B cell (primary cell): Measurements from ENCODE around the gene PRSS3. TPM values are rescaled to one million over a fixed set of nuclear protein-coding genes. Genes with fewer than 3 reads are reported as not detected.
"Not testable (repeated sequence)": the region's sequence is repeated elsewhere in the genome, so short reads cannot be mapped to it uniquely, and the experiment has no call there.

Source experiments
- ATAC-seq: fragments of 200-7000 bp; cut with Tn5 transposase; one replicate; pipeline ENCODE4 v1.10.0; 2021; ENCODE audit warnings: low read depth, mild to moderate bottlenecking, moderate number of reproducible peaks, moderate library complexity
- CTCF ChIA-PET: fragments of 350-600 bp; sonication (Branson Sonifier 250); formaldehyde crosslinking; loops from one replicate; lab custom pipeline; 2021; ENCODE audit warnings: antibody characterized with exemption, inconsistent platforms; lab: Charles Lee
- POLR2A ChIA-PET: fragments of 350-600 bp; sonication (Branson Sonifier 250); formaldehyde crosslinking; loops from one replicate; lab custom pipeline; 2021; ENCODE audit warnings: antibody characterized with exemption; lab: Charles Lee
- DNase-seq: peaks from one replicate; pipeline ENCODE4 v3.0.0; 2013
- H2AFZ ChIP-seq: 2 replicates; pipeline ENCODE4 v1.6.1; 2012; ENCODE audit warnings: mild to moderate bottlenecking, low read depth, low read length; ENCODE audit not compliant: insufficient read depth, poor library complexity, severe bottlenecking
- H3K27ac ChIP-seq, 2 donors: 1 replicate in 1 of 2; 2 replicates in 1 of 2; pipeline ENCODE4 v1.5.1; 2012 to 2013; ENCODE audit warnings: low read length in 2 of 2, mild to moderate bottlenecking in 2 of 2, moderate library complexity in 1 of 2
- H3K27me3 ChIP-seq, 4 experiments: fragments of 200-600 bp in 1 of 4; sonication (generic) in 1 of 4; replicated peaks in 1 of 4; 1 replicate in 2 of 4; 2 replicates in 2 of 4; pipeline versions ENCODE4 v1.6.1 to v1.7.0; 2013 to 2016; ENCODE audit warnings: low read length in 3 of 4, mild to moderate bottlenecking in 2 of 4, mixed read lengths in 1 of 4, moderate library complexity in 1 of 4; ENCODE audit not compliant: insufficient read depth in 4 of 4, control insufficient read depth in 3 of 4; ENCODE audit errors: control extremely low read depth in 1 of 4
- H3K36me3 ChIP-seq, 2 experiments: replicated peaks in 1 of 2; 1 replicate in 1 of 2; 2 replicates in 1 of 2; pipeline versions ENCODE4 v1.6.1 to v1.7.1; 2013; ENCODE audit warnings: low read length in 1 of 2; ENCODE audit not compliant: insufficient read depth in 2 of 2, control insufficient read depth in 1 of 2; ENCODE audit errors: control extremely low read depth in 1 of 2, extremely low read depth in 1 of 2
- H3K4me1 ChIP-seq, 2 donors: fragments of 200-600 bp in 1 of 2; sonication (generic) in 1 of 2; 1 replicate in 1 of 2; 2 replicates in 1 of 2; pipeline versions ENCODE4 v1.5.1 to v1.6.1; 2013 to 2017; ENCODE audit warnings: low read length in 2 of 2; ENCODE audit not compliant: control insufficient read depth in 2 of 2, insufficient read depth in 2 of 2
- H3K4me2 ChIP-seq: replicated peaks from 2 replicates; pipeline ENCODE3; 2012; ENCODE audit warnings: mild to moderate bottlenecking, low read depth, low read length; ENCODE audit not compliant: poor library complexity, severe bottlenecking
- H3K4me3 ChIP-seq, 5 experiments: fragments of 200-600 bp in 1 of 5; sonication (generic) in 1 of 5; 1 replicate in 3 of 5; 2 replicates in 2 of 5; pipeline versions ENCODE4 v1.5.1 to v1.7.0; 2011 to 2016; ENCODE audit warnings: low read length in 4 of 5, mild to moderate bottlenecking in 4 of 5, low read depth in 2 of 5, control low read depth in 1 of 5, moderate library complexity in 1 of 5; ENCODE audit not compliant: insufficient read depth in 1 of 5; ENCODE audit errors: control extremely low read depth in 1 of 5, extremely low read depth in 1 of 5
- H3K79me2 ChIP-seq: fragments of 200-600 bp; sonication (generic); one replicate; pipeline ENCODE4 v1.6.0; 2016; ENCODE audit warnings: low read length; ENCODE audit not compliant: control insufficient read depth, insufficient read depth
- H3K9ac ChIP-seq: fragments of 200-600 bp; sonication (generic); 2 replicates; pipeline ENCODE4 v1.6.1; 2017; ENCODE audit warnings: mild to moderate bottlenecking, low read length, moderate library complexity
- H3K9me3 ChIP-seq, 3 donors: one replicate each; pipeline versions ENCODE4 v1.6.1 to v1.7.1; 2013; ENCODE audit warnings: low read length in 2 of 3; ENCODE audit not compliant: control insufficient read depth in 2 of 3, insufficient read depth in 1 of 3; ENCODE audit errors: control extremely low read depth in 1 of 3
- H4K20me1 ChIP-seq: 2 replicates; pipeline ENCODE4 v1.6.0; 2012; ENCODE audit warnings: mild to moderate bottlenecking, low read length; ENCODE audit not compliant: insufficient read depth, control insufficient read depth, poor library complexity, severe bottlenecking
- H3K27ac Mint-ChIP-seq: one replicate; pipeline ENCODE4 v1.8.0; 2021; ENCODE audit warnings: mixed read lengths
- H3K27me3 Mint-ChIP-seq: one replicate; pipeline ENCODE4 v1.8.0; 2021; ENCODE audit warnings: mixed read lengths
- H3K4me1 Mint-ChIP-seq: one replicate; pipeline ENCODE4 v1.8.0; 2021; ENCODE audit warnings: mixed read lengths
- H3K4me3 Mint-ChIP-seq: one replicate; pipeline ENCODE4 v1.8.0; 2021; ENCODE audit warnings: mixed read lengths
- H3K9me3 Mint-ChIP-seq: one replicate; pipeline ENCODE4 v1.8.0; 2022; ENCODE audit warnings: mixed read lengths; ENCODE audit not compliant: insufficient read depth
- EZH2 ChIP-seq: IDR thresholded peaks from 2 replicates; pipeline ENCODE4 v1.6.1; 2012; ENCODE audit warnings: borderline replicate concordance, low read depth, mild to moderate bottlenecking, moderate library complexity, low read length; ENCODE audit not compliant: insufficient read depth, poor library complexity, severe bottlenecking
- WGBS: methylation state at CpG from one replicate; pipeline ENCODE4 v1.1.5; 2013; ENCODE audit warnings: missing lambda C conversion rate; ENCODE audit not compliant: insufficient coverage; 5-methylcytosine and 5-hydroxymethylcytosine counted together
- intact Hi-C: fragments of 100-400 bp; cut with micrococcal nuclease; formaldehyde crosslinking; loops from one replicate; pipeline ENCODE4 v1.10.0; 2022
- polyA plus RNA-seq: library from polyadenylated mRNA; depleted of rRNA; stranded (reverse); fragments of >200 nt; gene quantifications from 2 replicates; pipeline ENCODE4 v1.2.3, GENCODE V29; 2012
- total RNA-seq, 2 donors: library from RNA; stranded (reverse); fragments of 120-200 nt in 1 of 2; gene quantifications; 1 replicate in 1 of 2; 2 replicates in 1 of 2; pipeline versions ENCODE4 v1.2.3 to v1.2.4, GENCODE V29; 2013 to 2022
- TF ChIP-seq, protein P1 (sequence below): fragments of 200-600 bp; IDR thresholded peaks from one replicate; pipeline ENCODE4 v1.8.0; 2022; ENCODE audit warnings: antibody characterized with exemption, mild to moderate bottlenecking

The PRSS3 gene
- total and polyA plus RNA-seq, 2 donors (not counting 1 experiment from before 2014, with no cell fraction given): not detected

- Mint-ChIP-seq H3K4me3 (no peak overlapping the region), H3K4me1 (no peaks in the 10 kb centered on the region), H3K9me3 (no peaks in the 10 kb centered on the region), H3K27me3 (peaks cover 35% of the 10 kb centered on the region), H3K27ac (no peak overlapping the region)
- 74% methylated on average over 8 of the region's 9 CpGs for WGBS
- no peaks in the 10 kb centered on the region for H3K4me1 ChIP-seq
- CTCF ChIA-PET: interaction anchor here (0.7 kb wide), 1 partner anchor 14 kb away, joined by 5 read pairs; no protein-coding TSS in a partner anchor
- no peak for ATAC-seq
- H3K27me3 ChIP-seq: peaks cover 0 to 10% (median 4%) of the 10 kb centered on the region in 4 experiments
- no peak for DNase-seq
- H4K20me1 ChIP-seq: no peaks in the 10 kb centered on the region
- no peaks in the 10 kb centered on the region for H3K36me3 ChIP-seq
- no peak overlapping the region for H3K4me3 ChIP-seq
- intact Hi-C loops: no loop called here
- H3K9ac ChIP-seq: no peak overlapping the region
- H2AFZ ChIP-seq: no peak overlapping the region
- peaks cover 0 to 5% (median 0%) of the 10 kb centered on the region in 3 donors for H3K9me3 ChIP-seq
- H3K79me2 ChIP-seq: no peaks in the 10 kb centered on the region
- H3K4me2 ChIP-seq: no peak overlapping the region
- POLR2A ChIA-PET: no interaction called here
- no peak for TF ChIP-seq EZH2
- TF ChIP-seq, protein P1, sequence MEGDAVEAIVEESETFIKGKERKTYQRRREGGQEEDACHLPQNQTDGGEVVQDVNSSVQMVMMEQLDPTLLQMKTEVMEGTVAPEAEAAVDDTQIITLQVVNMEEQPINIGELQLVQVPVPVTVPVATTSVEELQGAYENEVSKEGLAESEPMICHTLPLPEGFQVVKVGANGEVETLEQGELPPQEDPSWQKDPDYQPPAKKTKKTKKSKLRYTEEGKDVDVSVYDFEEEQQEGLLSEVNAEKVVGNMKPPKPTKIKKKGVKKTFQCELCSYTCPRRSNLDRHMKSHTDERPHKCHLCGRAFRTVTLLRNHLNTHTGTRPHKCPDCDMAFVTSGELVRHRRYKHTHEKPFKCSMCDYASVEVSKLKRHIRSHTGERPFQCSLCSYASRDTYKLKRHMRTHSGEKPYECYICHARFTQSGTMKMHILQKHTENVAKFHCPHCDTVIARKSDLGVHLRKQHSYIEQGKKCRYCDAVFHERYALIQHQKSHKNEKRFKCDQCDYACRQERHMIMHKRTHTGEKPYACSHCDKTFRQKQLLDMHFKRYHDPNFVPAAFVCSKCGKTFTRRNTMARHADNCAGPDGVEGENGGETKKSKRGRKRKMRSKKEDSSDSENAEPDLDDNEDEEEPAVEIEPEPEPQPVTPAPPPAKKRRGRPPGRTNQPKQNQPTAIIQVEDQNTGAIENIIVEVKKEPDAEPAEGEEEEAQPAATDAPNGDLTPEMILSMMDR: no peak
- H3K27ac ChIP-seq: no peak overlapping the region
Measured at GRCh38 chr9:33799928-33800704, 4.8 kb downstream of the PRSS3 start.

DNA sequence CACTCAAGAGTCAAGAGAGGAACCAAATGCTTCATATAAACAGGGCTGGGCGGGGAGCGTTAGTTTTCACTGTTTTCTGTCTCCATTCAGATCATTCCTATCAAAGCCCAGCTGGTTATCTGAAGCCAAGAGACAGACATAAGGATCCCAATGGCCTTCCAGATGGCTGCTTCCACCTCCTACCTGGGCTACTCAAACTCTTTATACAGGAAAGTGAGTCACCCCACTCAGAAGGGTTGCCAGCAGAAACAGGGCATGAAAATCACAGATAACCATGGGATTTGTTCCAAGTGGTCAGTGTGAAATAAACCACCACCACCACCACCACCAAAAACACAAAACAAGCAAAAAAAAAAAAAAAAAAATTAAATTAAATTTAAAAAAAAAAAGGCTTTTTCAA, 5.5 kb downstream of the PRSS3 start:
- Histone ChIP-seq H3K4me2 (no peak overlapping the region), H4K20me1 (no peaks in the 10 kb centered on the region), H3K27ac (no peak overlapping the region), H2AFZ (no peak overlapping the region), H3K9me3 (peaks cover 0 to 5% (median 0%) of the 10 kb centered on the region in 3 donors), H3K9ac (no peak overlapping the region), H3K79me2 (no peaks in the 10 kb centered on the region), H3K4me1 (no peaks in the 10 kb centered on the region), H3K36me3 (no peaks in the 10 kb centered on the region), H3K27me3 (peaks cover 0 to 10% (median 4%) of the 10 kb centered on the region in 4 experiments), H3K4me3 (no peak overlapping the region)
- DNase-seq (no peak), ATAC-seq (no peak)
- Mint-ChIP-seq H3K27me3 (peaks cover 32% of the 10 kb centered on the region), H3K27ac (no peak overlapping the region), H3K9me3 (no peaks in the 10 kb centered on the region), H3K4me3 (no peak overlapping the region), H3K4me1 (no peaks in the 10 kb centered on the region)
- 100% methylated on average over 1 of the region's 2 CpGs for WGBS
- ChIA-PET POLR2A (no interaction called here), CTCF (no interaction called here)
- intact Hi-C loops: no loop called here
- TF ChIP-seq, protein P1: no peak
- no peak for TF ChIP-seq EZH2

- ATAC-seq, POLR2A ChIA-PET, H2AFZ ChIP-seq, H3K4me3 ChIP-seq, H3K79me2 ChIP-seq, H3K9me3 Mint-ChIP-seq, H3K27ac ChIP-seq, CTCF ChIA-PET, H3K36me3 ChIP-seq, DNase-seq, H3K4me1 ChIP-seq, H3K9ac ChIP-seq, H4K20me1 ChIP-seq, H3K27me3 ChIP-seq, H3K9me3 ChIP-seq, H3K4me2 ChIP-seq, H3K4me1 Mint-ChIP-seq, H3K27ac Mint-ChIP-seq, H3K4me3 Mint-ChIP-seq, intact Hi-C loops: not testable (repeated sequence)
- WGBS: no CpG with 5 or more reads among the region's 2 CpGs
- H3K27me3 Mint-ChIP-seq: peaks cover 28% of the 10 kb centered on the region
Measured at GRCh38 chr9:33801943-33802500, 6.7 kb downstream of the PRSS3 start.
